ENCODE data around the gene HPS6.
A peak's percentile ranks its signal among the peaks of the same experiment; 100 is the strongest.

DNA sequence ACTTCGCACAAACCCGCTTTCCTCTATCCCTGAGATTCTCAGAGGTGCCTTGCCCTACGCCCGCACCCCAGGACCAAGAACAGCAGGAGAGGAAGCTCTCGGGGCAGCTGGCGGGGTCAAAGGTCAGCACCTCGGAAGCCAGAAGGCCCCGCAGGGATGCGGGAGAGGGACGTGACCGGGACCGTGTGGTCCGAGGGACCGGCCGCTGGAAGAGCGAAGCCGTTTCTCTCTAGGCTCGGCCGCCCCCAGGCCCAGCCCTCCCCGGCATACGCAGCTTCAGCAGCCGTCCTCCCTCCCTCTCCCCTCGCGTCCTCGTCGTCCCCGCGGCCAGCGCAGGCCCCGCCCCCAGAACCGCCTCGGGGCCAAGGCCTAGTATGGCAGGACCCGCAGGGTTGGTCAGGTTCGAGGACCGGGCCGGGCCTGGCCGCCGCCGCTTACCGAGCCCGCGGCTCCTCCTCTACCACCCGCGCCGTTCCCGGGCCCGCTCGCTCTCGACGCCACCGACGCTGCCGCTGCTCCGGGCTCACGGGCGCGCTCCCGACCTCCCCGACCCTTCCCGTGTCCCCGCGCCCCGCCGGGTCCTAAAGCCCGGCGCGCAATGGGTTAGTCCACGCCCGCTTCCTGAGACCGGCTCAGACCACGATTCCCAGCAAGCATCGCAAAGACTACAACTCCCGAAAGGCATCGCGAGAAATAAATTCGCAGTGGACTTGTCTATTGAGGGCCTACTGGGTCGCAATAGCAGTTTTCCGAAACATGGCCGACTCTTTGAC is 9.3 kb upstream of the HPS6 start, which contains the start of gene ARMH3:
- peak in 2 of 6 experiments; percentile 16 to 28 for TF ChIP-seq CTCF (IDR thresholded peaks at IDR 0.05)
- peak; percentile 45 to 62 for TF ChIP-seq POLR2A (IDR thresholded peaks at IDR 0.05)

Measured in adrenal gland (tissue), 5 donors.